Measurements from ENCODE around the gene CELA2A. TPM values are rescaled to one million over a fixed set of nuclear protein-coding genes. Genes with fewer than 3 reads are reported as not detected.
"Not testable (repeated sequence)": the region's sequence is repeated elsewhere in the genome, so short reads cannot be mapped to it uniquely, and the experiment has no call there.

The CELA2A gene
- polyA plus RNA-seq, 1 donor (not counting 4 experiments of a cell fraction or from before 2014, with no cell fraction given): not detected

DNA sequence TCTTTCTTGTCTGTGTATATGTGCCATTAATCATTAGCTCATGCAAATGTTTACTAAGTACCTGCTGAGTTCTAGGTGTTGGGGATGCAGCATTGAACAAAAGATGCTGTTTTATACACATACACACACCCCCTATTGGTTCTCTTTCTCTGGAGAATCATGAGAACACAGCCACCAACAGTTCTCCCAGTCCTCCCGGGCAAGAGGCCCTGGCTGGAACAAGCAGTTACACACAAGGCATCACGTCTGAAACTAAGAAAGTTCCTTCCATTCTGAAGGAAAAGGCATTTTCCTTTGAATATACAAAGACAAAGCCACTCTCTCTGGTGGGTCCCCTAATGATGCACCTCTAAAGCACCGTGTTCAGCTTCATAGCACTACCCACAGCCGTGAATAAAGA lies 56.7 kb downstream of the CELA2A start:
- dilution Hi-C loops (cut with MboI; ENCODE audit: extremely low pct_ligation_motif_present, low sequenced_read_pairs): no loop called here
- Histone ChIP-seq H3K27me3 (ENCODE audit: control insufficient read depth, extremely low read depth, insufficient read depth, low read length) (no peaks in the 10 kb centered on the region), H3K79me2 (ENCODE audit: control insufficient read depth, insufficient read depth, low read length) (no peaks in the 10 kb centered on the region), H3K9ac (ENCODE audit: control insufficient read depth, extremely low read depth, insufficient read depth, low read length) (no peak overlapping the region), H3K4me1 (ENCODE audit: control insufficient read depth, extremely low read depth, insufficient read depth, low read length) (peaks cover 3% of the 10 kb centered on the region), H2AFZ (ENCODE audit: control insufficient read depth, low read length) (no peak overlapping the region), H4K20me1 (ENCODE audit: control insufficient read depth, extremely low read depth, insufficient read depth, low read length) (no peaks in the 10 kb centered on the region), H3K4me3 (ENCODE audit: control insufficient read depth in 2 of 3, extremely low read depth in 1 of 3, insufficient read depth in 2 of 3, low read depth in 1 of 3, low read length in 3 of 3) (no peak overlapping the region), H3K36me3 (ENCODE audit: control insufficient read depth in 2 of 2, extremely low read depth in 1 of 2, insufficient read depth in 2 of 2, low read length in 2 of 2) (no peaks in the 10 kb centered on the region), H3K9me1 (ENCODE audit: control insufficient read depth, extremely low read depth, insufficient read depth, low read length) (no peaks in the 10 kb centered on the region), H3K27ac (ENCODE audit: control insufficient read depth, insufficient read depth, low read length) (no peak overlapping the region), H3K9me3 (ENCODE audit: control insufficient read depth, low read depth, low read length) (no peaks in the 10 kb centered on the region), H3K4me2 (ENCODE audit: control insufficient read depth, extremely low read depth, insufficient read depth, low read depth, low read length) (no peak overlapping the region)
- FAIRE-seq: no peak
- no peak for TF ChIP-seq EZH2 (IDR thresholded peaks at IDR 0.05; ENCODE audit: low read length)
- TF ChIP-seq, protein P1, sequence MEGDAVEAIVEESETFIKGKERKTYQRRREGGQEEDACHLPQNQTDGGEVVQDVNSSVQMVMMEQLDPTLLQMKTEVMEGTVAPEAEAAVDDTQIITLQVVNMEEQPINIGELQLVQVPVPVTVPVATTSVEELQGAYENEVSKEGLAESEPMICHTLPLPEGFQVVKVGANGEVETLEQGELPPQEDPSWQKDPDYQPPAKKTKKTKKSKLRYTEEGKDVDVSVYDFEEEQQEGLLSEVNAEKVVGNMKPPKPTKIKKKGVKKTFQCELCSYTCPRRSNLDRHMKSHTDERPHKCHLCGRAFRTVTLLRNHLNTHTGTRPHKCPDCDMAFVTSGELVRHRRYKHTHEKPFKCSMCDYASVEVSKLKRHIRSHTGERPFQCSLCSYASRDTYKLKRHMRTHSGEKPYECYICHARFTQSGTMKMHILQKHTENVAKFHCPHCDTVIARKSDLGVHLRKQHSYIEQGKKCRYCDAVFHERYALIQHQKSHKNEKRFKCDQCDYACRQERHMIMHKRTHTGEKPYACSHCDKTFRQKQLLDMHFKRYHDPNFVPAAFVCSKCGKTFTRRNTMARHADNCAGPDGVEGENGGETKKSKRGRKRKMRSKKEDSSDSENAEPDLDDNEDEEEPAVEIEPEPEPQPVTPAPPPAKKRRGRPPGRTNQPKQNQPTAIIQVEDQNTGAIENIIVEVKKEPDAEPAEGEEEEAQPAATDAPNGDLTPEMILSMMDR (optimal IDR thresholded peaks at IDR 0.05 in 1 of 3, IDR thresholded peaks at IDR 0.05 in 1 of 3, conservative IDR thresholded peaks at IDR 0.05 in 1 of 3; ENCODE audit: extremely low read depth in 1 of 3, insufficient read depth in 2 of 3, low read length in 3 of 3): no peak
- no peak for DNase-seq (ENCODE audit: low read depth, low spot score)

DNA sequence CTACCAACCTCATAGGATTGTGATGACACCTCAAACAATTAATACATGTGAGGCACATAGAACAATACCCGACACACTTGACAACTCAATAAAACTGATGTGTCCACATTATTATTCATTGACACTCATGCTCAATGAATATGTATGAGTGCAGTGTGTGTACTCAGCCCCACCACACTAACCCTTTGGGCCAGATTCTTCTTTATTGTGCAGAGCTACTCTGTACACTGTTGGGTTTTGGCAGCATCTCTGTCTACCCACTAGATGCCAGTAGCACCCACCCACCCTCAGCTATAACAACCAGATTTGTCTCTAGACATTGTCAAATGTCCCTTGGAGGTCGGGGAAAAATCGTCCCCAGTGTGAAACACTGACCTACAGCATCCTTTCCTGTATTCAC lies 57.4 kb downstream of the CELA2A start:
- Histone ChIP-seq H3K27ac (ENCODE audit: control insufficient read depth, insufficient read depth, low read length) (no peak overlapping the region), H3K4me2 (ENCODE audit: control insufficient read depth, extremely low read depth, insufficient read depth, low read depth, low read length) (no peak overlapping the region), H2AFZ (ENCODE audit: control insufficient read depth, low read length) (no peak overlapping the region), H3K4me1 (ENCODE audit: control insufficient read depth, extremely low read depth, insufficient read depth, low read length) (peaks cover 3% of the 10 kb centered on the region), H3K4me3 (ENCODE audit: control insufficient read depth in 2 of 3, extremely low read depth in 1 of 3, insufficient read depth in 2 of 3, low read depth in 1 of 3, low read length in 3 of 3) (no peak overlapping the region), H3K27me3 (ENCODE audit: control insufficient read depth, extremely low read depth, insufficient read depth, low read length) (no peaks in the 10 kb centered on the region), H3K9me1 (ENCODE audit: control insufficient read depth, extremely low read depth, insufficient read depth, low read length) (no peaks in the 10 kb centered on the region), H4K20me1 (ENCODE audit: control insufficient read depth, extremely low read depth, insufficient read depth, low read length) (no peaks in the 10 kb centered on the region), H3K9me3 (ENCODE audit: control insufficient read depth, low read depth, low read length) (no peaks in the 10 kb centered on the region), H3K36me3 (ENCODE audit: control insufficient read depth in 2 of 2, extremely low read depth in 1 of 2, insufficient read depth in 2 of 2, low read length in 2 of 2) (no peaks in the 10 kb centered on the region), H3K79me2 (ENCODE audit: control insufficient read depth, insufficient read depth, low read length) (no peaks in the 10 kb centered on the region), H3K9ac (ENCODE audit: control insufficient read depth, extremely low read depth, insufficient read depth, low read length) (no peak overlapping the region)
- DNase-seq (ENCODE audit: low read depth, low spot score) (no peak), FAIRE-seq (no peak)
- dilution Hi-C loops (cut with MboI; ENCODE audit: extremely low pct_ligation_motif_present, low sequenced_read_pairs): no loop called here
- TF ChIP-seq, protein P1 (optimal IDR thresholded peaks at IDR 0.05 in 1 of 3, IDR thresholded peaks at IDR 0.05 in 1 of 3, conservative IDR thresholded peaks at IDR 0.05 in 1 of 3; ENCODE audit: extremely low read depth in 1 of 3, insufficient read depth in 2 of 3, low read length in 3 of 3): no peak
- no peak for TF ChIP-seq EZH2 (IDR thresholded peaks at IDR 0.05; ENCODE audit: low read length)

GRCh38 chr1:15514557-15514956 lies 58.0 kb downstream of the CELA2A start:
- H3K27me3 ChIP-seq (ENCODE audit: control insufficient read depth, extremely low read depth, insufficient read depth, low read length); H3K9me1 ChIP-seq (ENCODE audit: control insufficient read depth, extremely low read depth, insufficient read depth, low read length); H2AFZ ChIP-seq (ENCODE audit: control insufficient read depth, low read length); H4K20me1 ChIP-seq (ENCODE audit: control insufficient read depth, extremely low read depth, insufficient read depth, low read length); dilution Hi-C loops (cut with MboI; ENCODE audit: extremely low pct_ligation_motif_present, low sequenced_read_pairs); H3K27ac ChIP-seq (ENCODE audit: control insufficient read depth, insufficient read depth, low read length); DNase-seq (ENCODE audit: low read depth, low spot score); FAIRE-seq; H3K9me3 ChIP-seq (ENCODE audit: control insufficient read depth, low read depth, low read length); H3K36me3 ChIP-seq (ENCODE audit: control insufficient read depth in 2 of 2, extremely low read depth in 1 of 2, insufficient read depth in 2 of 2, low read length in 2 of 2); H3K4me1 ChIP-seq (ENCODE audit: control insufficient read depth, extremely low read depth, insufficient read depth, low read length); H3K4me2 ChIP-seq (ENCODE audit: control insufficient read depth, extremely low read depth, insufficient read depth, low read depth, low read length); H3K9ac ChIP-seq (ENCODE audit: control insufficient read depth, extremely low read depth, insufficient read depth, low read length); H3K4me3 ChIP-seq (ENCODE audit: control insufficient read depth in 2 of 3, extremely low read depth in 1 of 3, insufficient read depth in 2 of 3, low read depth in 1 of 3, low read length in 3 of 3); H3K79me2 ChIP-seq (ENCODE audit: control insufficient read depth, insufficient read depth, low read length): not testable (repeated sequence)

Data from keratinocyte (primary cell).